Pancreas (tissue), 10 donors: ENCODE measurements around the gene PODN. TPM values are rescaled to one million over a fixed set of nuclear protein-coding genes. Genes with fewer than 3 reads are reported as not detected.

ENCODE experiments used
- ATAC-seq, 4 donors: fragments of 200-7000 bp; cut with Tn5 transposase; one replicate each; pipeline versions ENCODE4 v1.8.0 to v1.9.1; 2020; ENCODE audit warnings: mild to moderate bottlenecking in 4 of 4, moderate library complexity in 4 of 4
- DNase-seq, 6 donors: peaks; one replicate each; pipeline ENCODE4 v3.0.0-alpha.2; 2020
- FAIRE-seq: peaks from 2 replicates; lab custom pipeline; 2012; peaks lifted over from hg19 to GRCh38; lab: Jason Lieb, UNC
- H3K27ac ChIP-seq, 4 donors: fragments of 200-600 bp; sonication (generic); 1 replicate in 3 of 4; 2 replicates in 1 of 4; pipeline versions ENCODE4 v1.5.0 to v1.8.0; 2020
- H3K27me3 ChIP-seq, 4 donors: fragments of 200-600 bp; one replicate each; pipeline ENCODE4 v1.8.0; 2021
- H3K36me3 ChIP-seq, 3 donors: fragments of 200-600 bp; sonication (generic) in 1 of 3; one replicate each; pipeline versions ENCODE4 v1.5.0 to v1.8.0; 2020 to 2021
- H3K4me1 ChIP-seq, 3 donors: fragments of 200-600 bp; one replicate each; pipeline ENCODE4 v1.8.0; 2021
- H3K4me3 ChIP-seq, 4 donors: fragments of 200-600 bp; sonication (generic) in 2 of 4; one replicate each; pipeline versions ENCODE4 v1.5.0 to v1.8.0; 2020 to 2021
- H3K9me3 ChIP-seq, 4 donors: fragments of 200-600 bp; one replicate each; pipeline ENCODE4 v1.8.0; 2021
- WGBS, 2 donors: extraction: QIAGEN DNeasy Blood & Tissue Kit; methylation state at CpG; one replicate each; pipeline ENCODE4 v1.1.7; 2013; 5-methylcytosine and 5-hydroxymethylcytosine counted together
- intact Hi-C, 3 donors: fragments of 100-400 bp; cut with DNase I; formaldehyde crosslinking; loops; one replicate each; pipeline versions ENCODE4 v1.11.1 to v1.14.2; 2022
- polyA plus RNA-seq, 2 donors: library from polyadenylated mRNA; stranded (reverse); fragments of 200-250 nt; gene quantifications; one replicate each; pipeline ENCODE4 v1.2.3, GENCODE V29; 2013
- total RNA-seq, 6 donors: library from RNA; stranded (reverse); fragmentation: NEBNext Ultra II Directional in 4 of 6; extraction: Animal tissue kit (Norgen Biotek cat#: 25700) in 4 of 6; gene quantifications; one replicate each; pipeline versions ENCODE4 v1.2.1 to v1.2.4, GENCODE V29; 2021 to 2023
- TF ChIP-seq, protein P1 (sequence below), 4 donors: fragments of 200-600 bp; sonication (generic) in 3 of 4; IDR thresholded peaks; one replicate each; pipeline versions ENCODE4 v1.5.0 to v1.8.0; 2021; ENCODE audit warnings: antibody characterized with exemption in 4 of 4
- donor health status: healthy with polysubstance abuse.
- donor health status: DM: no; HTN: no; CAD: no; lungs with moderate emphysema.
- donor health status: DM: no; HTN: no; CAD: no.
- donor health status: control.
- donor health status: control.
- donor health status: Bipolar disorder and iron deficiency.
- donor health status: DM: yes; HTN: yes; CAD: no.
- donor health status: DM: no; HTN: no; CAD: no.
- donor health status: DM: no; HTN: no; CAD: no.
- donor health status: DM: yes; HTN: yes; CAD: no.

Gene PODN
- total and polyA plus RNA-seq, 8 donors, result 1.8 to 14.9 (median 10.2) TPM

DNA sequence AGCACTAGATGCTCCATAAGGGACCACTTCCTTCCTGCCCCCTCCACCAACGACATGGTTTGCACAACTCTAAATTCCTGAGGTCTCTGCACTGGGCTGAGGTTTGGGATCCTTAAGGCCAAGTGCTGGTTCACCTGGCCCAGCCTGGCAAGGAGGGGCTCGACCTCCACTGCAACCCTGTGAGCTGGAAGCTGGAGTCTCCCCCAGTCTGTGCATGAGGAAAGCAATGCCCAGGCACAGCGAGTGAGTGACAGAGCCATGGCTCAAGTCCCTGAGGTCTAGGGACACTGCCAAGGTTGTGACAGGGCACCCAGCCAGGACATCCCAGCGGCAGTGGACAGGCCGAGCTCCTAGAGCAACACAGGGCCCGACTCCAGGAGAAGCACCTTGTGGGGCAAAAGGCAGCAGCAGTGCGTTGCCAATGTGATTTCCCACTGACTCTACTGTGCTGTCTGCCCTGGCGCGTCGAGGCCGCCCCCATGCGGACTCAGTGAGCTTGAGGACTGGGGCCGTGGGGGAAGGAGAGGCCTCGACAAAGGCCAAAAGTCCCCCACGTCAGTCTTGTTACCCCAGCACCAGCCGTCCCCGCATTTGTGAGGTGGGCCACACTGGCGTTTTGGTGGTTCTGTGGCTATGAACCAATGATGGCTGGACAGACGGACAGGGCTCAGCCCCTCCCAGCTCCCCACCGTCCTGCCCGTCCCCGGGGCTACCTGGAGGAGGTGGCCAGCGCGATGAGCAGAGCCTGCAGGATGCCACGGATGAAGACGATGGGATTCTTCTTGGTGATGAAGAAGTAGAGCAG, 30.0 kb downstream of the PODN start:
- no peak overlapping the region for H3K4me3 ChIP-seq
- intact Hi-C loops, result no loop called here
- no peaks in the 10 kb centered on the region for H3K27me3 ChIP-seq
- 65 to 69% methylated on average over 26 of the region's 26 CpGs for WGBS, 2 donors
- TF ChIP-seq, protein P1, sequence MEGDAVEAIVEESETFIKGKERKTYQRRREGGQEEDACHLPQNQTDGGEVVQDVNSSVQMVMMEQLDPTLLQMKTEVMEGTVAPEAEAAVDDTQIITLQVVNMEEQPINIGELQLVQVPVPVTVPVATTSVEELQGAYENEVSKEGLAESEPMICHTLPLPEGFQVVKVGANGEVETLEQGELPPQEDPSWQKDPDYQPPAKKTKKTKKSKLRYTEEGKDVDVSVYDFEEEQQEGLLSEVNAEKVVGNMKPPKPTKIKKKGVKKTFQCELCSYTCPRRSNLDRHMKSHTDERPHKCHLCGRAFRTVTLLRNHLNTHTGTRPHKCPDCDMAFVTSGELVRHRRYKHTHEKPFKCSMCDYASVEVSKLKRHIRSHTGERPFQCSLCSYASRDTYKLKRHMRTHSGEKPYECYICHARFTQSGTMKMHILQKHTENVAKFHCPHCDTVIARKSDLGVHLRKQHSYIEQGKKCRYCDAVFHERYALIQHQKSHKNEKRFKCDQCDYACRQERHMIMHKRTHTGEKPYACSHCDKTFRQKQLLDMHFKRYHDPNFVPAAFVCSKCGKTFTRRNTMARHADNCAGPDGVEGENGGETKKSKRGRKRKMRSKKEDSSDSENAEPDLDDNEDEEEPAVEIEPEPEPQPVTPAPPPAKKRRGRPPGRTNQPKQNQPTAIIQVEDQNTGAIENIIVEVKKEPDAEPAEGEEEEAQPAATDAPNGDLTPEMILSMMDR (IDR thresholded peaks at IDR 0.05), result no peak
- H3K27ac ChIP-seq, result no peak overlapping the region
- H3K36me3 ChIP-seq, result no peaks in the 10 kb centered on the region
- H3K9me3 ChIP-seq, result no peaks in the 10 kb centered on the region
- H3K4me1 ChIP-seq, result no peaks in the 10 kb centered on the region
- ATAC-seq (peak; percentile 20 to 84 (median 68)), FAIRE-seq (no peak), DNase-seq (peak in 4 of 6 donors; percentile 43 to 70 (median 56))

DNA sequence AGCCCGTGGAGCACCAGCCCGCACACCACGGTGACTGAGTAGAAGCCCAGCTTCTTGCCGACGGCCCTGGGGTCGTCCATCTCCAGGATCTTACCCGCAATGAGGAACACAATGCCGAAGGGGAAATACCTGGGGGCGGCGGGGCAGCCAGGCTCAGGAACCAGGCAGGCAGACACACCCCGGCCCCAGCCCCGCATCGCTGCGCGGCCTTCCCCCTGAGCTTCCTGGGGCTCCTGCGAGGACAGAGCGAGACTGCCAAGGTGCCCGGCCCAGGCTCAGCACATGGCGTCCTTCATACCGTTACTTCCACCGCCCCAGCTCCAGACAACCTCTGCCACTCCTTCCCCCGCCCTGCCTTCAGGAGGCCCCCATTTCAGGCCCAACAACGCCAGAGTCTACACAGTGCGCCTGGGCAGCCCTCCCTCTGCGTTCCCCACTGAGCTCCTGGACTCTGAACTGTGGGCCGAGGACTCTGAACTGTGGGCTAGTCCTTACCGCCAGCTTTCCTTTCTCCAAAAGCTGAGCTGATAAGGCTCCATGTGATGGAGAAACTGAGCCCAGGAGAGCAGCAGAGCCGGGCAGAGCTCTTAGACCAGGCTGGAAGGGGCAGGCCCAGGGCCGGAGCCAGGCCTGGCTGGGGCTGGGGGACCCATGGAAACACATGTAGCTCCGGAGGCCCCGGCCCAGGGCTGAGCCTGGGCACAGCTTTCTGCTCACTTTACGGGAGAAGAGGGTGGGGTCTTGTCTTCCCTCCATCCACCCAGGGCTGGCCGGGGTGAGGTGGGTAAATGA, 30.8 kb downstream of the PODN start:
- H3K27ac ChIP-seq, result no peak overlapping the region
- FAIRE-seq, result no peak
- ATAC-seq, result no peak
- TF ChIP-seq, protein P1 (IDR thresholded peaks at IDR 0.05), result no peak
- H3K27me3 ChIP-seq, result no peaks in the 10 kb centered on the region
- no peak overlapping the region for H3K4me3 ChIP-seq
- intact Hi-C loops, result no loop called here
- no peaks in the 10 kb centered on the region for H3K4me1 ChIP-seq
- H3K9me3 ChIP-seq, result no peaks in the 10 kb centered on the region
- WGBS, 2 donors, result 86 to 92% methylated on average over 33 of the region's 33 CpGs
- DNase-seq, result no peak
- H3K36me3 ChIP-seq, result no peaks in the 10 kb centered on the region

DNA sequence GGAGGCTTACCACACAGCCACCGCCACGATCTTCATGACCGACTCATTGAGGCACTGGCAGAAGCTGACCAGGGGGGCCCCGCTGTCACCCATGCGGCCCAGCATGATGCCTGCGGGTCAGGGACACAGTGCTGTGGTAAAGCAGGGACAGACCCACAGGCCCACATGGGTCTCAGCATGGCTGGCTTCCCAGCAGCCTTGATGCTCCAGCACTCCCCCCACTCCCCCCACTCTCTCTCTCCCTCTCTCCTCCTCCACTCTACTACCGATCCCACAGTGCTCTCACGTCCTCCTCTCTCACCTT, 31.4 kb downstream of the PODN start:
- WGBS, 2 donors, result 93% methylated on average over 8 of the region's 8 CpGs
- Histone ChIP-seq H3K27me3 (no peaks in the 10 kb centered on the region), H3K9me3 (no peaks in the 10 kb centered on the region), H3K36me3 (no peaks in the 10 kb centered on the region), H3K4me3 (no peak overlapping the region), H3K4me1 (no peaks in the 10 kb centered on the region), H3K27ac (no peak overlapping the region)
- FAIRE-seq (no peak), ATAC-seq (no peak), DNase-seq (no peak)
- TF ChIP-seq, protein P1 (IDR thresholded peaks at IDR 0.05), result no peak
- intact Hi-C loops, result no loop called here

DNA sequence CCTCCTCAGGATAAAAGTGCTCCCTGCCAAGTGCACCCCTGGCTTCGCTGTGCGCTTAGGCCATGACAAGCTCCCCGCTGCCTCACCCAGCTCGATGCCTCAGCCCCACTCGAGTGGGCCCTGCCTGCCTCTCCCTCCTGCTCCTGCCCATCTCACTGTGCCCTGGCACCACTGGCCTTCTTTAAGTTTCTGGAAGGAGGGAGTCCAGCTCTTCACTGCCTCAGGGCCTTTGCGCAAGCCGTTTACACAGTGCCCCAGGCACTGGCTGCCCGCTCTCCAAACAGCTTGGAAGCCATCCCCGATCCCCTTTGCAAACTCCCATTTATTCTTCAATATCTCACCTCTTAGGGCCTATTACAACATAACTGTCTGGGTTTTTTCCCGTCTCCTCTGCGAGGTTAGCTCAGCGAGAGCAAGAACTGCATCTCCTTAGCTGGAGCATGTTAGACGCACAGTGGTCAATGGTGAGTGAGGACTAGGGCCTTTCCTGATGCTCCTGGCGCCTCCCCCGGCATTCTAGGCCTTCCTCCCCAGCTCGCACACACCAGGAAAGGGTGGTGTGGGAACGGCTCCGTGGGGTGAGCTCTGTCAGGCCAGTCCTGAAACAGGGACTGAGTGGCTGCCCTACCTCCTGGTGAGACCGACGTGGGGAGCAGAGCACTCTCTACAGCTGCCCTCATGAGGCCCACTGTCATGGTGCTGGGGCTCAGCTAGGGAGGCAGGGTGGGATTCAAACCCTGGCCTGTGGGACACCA, 31.9 kb downstream of the PODN start:
- Histone ChIP-seq H3K27ac (no peak overlapping the region), H3K27me3 (no peaks in the 10 kb centered on the region), H3K4me1 (no peaks in the 10 kb centered on the region), H3K36me3 (no peaks in the 10 kb centered on the region), H3K4me3 (no peak overlapping the region), H3K9me3 (no peaks in the 10 kb centered on the region)
- TF ChIP-seq, protein P1 (IDR thresholded peaks at IDR 0.05), result no peak
- 88 to 94% methylated on average over 18 to 20 of the region's 20 CpGs for WGBS, 2 donors
- FAIRE-seq (no peak), ATAC-seq (no peak), DNase-seq (no peak)
- intact Hi-C loops, result no loop called here
